Hematopoietic multipotent progenitor cell treated with erythropoietin and hydrocortisone succinate and interleukin-3 and kit ligand, for 4 days (in vitro differentiated cells): Measurements from ENCODE around the gene SLC9A3.
"Not testable (repeated sequence)": the region's sequence is repeated elsewhere in the genome, so short reads cannot be mapped to it uniquely, and the experiment has no call there.

Experiments used
- DNase-seq: peaks from one replicate; pipeline ENCODE4 v3.0.0-alpha.2; 2015

SLC9A3 gene

GRCh38 chr5:523441-524222 lies 617 bp downstream of the SLC9A3 start:
- peak; percentile 19 for DNase-seq

DNA sequence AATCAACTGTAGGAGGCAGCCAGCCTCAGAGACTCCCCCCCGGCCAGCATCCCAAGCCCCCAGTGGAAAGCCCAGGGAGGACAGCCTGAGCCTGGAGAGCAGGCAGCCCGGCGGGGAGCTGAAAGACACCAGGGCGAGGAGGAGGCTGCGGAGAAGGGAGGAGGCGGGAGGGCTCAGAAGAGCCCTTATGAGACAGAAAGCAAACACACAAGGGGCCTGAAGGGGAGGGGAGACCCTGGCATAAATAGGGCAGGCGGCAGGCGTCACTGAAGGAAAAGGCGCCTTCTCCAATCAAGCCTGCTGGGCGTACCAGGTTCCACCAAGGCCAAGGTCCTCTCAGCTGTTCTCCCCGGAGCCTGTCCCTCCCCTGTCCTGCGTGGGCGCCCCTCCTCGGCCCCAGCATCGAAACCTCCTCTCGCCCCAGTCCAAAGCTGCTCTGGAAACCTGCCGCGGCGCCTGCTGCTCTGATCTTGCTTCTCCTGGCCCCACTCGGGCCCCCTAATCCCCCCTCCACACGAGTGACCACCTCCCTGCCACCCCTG lies 1.3 kb downstream of the SLC9A3 start:
- peak; percentile 21 for DNase-seq

GRCh38 chr5:522116-522515 lies 2.1 kb downstream of the SLC9A3 start:
- no peak for DNase-seq

GRCh38 chr5:521680-522079 lies 2.6 kb downstream of the SLC9A3 start:
- DNase-seq, result no peak

GRCh38 chr5:520850-521226 lies 3.4 kb downstream of the SLC9A3 start:
- DNase-seq, result no peak

DNA sequence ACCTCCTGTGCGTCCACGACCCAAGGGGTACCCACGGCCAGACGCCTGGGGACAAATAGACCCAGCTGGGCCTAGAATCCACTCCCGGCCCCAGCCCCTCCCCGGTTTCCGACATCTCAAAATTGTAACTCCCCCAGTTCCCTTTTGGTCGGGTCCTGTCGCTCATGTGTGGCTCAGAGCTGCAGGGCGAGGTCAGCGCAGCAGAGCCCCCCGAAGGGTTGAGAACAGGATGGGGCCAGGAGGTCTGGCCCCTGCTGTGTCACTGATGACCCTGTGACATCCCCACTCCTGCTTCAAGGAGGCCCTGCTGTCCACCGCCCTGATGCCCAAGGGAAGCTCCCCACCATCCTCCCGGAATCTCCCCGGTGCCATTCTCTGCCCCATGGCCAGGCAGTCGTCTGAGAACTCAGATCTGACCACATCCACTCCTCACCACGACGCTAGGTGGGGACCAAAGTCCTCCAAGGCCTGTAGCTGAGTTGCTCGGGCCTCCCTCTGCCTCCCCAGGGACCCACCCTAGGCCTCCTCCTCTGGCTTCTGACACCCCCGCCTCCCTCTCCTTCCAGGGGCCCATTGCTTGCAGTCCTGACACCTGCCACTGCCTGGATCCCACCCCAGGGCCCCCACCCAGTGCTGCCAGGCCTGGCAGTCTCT lies 3.9 kb downstream of the SLC9A3 start:
- no peak for DNase-seq

DNA sequence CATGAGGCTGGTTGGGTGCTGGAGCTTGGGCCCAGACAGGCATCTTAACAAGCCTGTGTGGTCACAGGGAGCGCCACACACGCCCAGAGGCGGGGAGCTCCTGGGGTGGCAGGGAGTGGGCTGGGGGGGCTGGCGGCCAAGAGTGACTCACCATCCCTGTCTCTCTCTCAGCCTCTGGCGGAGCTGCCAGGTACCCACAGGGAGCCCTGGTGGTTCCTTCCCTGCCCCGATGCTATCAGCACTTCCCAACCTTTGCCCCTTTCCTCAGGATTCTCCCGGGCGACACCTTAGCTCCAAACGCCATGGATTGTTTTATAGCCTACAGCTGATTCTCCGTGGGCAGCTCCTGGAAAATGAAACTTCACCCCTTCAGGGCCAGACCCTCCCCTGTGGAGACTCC lies 5.5 kb downstream of the SLC9A3 start:
- DNase-seq, result peak; percentile 27

- DNase-seq, result no peak
Observed at GRCh38 chr5:517535-518100, 6.6 kb downstream of the SLC9A3 start.

DNA sequence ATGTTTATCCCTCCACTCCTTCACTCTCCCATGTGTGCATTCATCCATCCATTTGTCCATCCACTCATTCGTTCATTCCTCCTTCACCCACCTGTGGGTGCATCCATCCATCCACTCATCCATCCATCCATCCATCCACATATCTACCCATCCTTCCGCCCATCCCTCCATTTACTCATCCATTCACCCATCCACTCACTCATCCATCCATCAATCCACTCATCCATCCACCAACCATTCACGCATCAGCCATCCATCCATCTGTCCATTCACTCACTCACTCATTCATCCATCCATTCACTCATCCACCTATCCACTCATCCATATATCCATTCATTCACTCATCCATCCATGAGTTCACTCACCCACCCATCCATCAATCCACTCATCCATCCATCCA lies 7.3 kb downstream of the SLC9A3 start:
- DNase-seq, result no peak

DNA sequence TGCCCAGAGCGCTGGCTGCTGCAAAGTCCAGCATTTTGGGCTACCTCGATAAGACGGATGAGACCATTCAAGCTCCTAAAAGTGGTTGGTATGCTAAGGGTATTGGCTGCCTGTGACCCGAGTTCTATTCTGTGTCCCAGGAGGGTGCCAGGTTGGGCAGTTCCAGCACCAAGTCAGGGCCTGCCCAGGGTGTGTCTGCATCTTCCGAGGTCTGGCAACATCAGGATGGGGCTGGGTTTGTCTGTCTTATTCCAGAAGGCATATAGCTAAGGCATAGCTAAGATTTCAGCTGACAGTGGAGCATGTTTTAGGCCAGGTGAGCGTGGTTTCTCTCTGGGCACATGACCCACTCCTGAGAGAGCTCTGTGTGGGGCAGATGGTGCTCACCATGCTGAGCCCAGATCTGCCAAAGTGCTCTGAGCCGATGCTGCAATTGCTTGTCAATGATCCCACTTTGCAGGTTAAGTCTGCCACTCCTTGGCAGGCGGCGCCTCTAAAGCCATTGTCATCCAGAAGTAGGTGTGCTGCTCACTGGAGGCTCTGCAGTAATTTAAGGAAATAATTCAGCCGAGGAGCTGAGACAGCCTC lies 7.8 kb downstream of the SLC9A3 start:
- no peak for DNase-seq

- no peak for DNase-seq
Observed at GRCh38 chr5:515273-515836, 8.9 kb downstream of the SLC9A3 start.

DNA sequence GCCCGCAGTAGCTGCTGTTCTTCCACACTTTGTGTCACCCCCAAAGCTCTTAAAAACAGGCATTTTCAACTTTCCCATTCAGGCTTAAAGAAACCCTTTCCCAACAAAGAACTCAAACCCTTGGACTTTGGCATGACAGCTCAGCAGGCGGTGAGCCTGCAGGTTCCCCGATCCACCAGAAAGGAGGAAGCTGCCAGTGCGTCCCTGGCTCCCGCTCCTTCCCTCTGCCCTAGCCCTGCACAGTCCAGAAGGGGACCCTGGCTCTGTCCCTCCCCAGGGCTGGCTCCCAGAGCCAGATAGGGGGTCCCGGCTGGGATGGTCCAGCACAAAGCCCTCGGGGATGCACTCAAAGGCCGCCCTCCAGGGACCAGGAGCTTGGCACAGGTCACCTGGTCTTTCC lies 9.6 kb downstream of the SLC9A3 start:
- DNase-seq, result no peak

- DNase-seq, result no peak
Observed at GRCh38 chr5:514101-514485, 10.2 kb downstream of the SLC9A3 start.

DNA sequence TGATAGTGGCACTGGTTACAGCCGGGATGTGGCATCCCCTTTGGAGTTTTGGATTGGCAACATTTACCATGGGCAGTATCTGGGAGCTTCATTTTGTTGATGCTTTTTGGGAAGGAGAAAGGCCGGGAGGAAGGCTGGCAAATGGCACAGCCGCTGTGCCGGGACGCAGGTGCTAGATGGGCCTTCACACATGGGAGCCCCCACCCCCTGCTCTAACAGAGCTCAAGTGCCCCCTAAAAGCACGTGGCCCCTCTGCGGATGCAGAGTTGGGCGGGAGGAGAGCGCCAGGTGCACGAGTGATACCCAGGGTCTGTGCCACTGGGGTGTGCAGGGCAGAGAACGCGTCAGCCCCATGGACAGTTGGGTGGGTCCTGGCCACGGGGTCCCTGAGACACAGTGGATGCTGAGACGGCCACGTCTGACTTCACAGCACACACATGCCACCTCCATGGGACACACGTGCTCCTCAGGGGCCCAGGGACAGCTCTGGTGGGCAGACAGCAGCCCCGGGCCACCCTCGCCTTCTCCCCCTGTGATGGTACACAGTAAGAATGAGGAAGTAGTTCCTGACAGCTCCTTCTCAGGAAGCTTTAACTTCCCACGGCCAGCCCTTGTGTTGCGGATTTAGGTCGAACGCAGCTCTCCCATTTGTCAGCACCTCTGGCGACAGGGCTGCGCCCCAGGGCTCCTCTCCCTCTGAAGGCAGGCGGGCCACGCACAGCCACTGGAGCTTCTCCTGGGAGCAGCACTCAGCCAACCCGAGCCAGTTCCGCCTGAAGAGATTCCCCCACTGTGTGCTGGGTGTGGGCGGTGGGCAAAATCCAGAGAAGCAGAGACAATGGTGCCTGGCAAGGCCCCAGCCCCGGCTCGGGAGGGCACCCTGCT lies 10.8 kb downstream of the SLC9A3 start:
- DNase-seq, result no peak

- no peak for DNase-seq
Observed at GRCh38 chr5:511476-511875, 12.8 kb downstream of the SLC9A3 start.

DNA sequence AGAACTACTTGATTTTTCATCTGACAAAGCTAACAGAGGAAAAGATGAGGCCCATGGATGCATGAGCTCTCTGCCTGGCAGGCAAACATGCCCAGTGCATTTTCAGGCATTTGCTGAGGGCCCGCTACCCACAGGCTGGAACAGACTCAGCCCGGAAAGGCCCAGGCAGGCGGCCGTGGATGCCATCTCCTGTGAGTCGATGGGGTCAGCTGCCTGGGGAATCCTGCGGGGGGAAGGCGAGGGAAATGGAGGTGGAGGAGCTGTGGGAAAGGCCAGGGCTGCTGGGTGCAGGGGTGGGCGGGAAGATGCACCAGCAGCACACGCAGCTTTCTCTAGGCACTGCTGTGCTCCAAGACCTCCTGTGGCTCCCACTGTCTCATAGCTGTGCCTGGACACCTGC lies 13.7 kb downstream of the SLC9A3 start:
- DNase-seq, result no peak

- DNase-seq, result no peak
Observed at GRCh38 chr5:509611-510185, 14.6 kb downstream of the SLC9A3 start.

DNA sequence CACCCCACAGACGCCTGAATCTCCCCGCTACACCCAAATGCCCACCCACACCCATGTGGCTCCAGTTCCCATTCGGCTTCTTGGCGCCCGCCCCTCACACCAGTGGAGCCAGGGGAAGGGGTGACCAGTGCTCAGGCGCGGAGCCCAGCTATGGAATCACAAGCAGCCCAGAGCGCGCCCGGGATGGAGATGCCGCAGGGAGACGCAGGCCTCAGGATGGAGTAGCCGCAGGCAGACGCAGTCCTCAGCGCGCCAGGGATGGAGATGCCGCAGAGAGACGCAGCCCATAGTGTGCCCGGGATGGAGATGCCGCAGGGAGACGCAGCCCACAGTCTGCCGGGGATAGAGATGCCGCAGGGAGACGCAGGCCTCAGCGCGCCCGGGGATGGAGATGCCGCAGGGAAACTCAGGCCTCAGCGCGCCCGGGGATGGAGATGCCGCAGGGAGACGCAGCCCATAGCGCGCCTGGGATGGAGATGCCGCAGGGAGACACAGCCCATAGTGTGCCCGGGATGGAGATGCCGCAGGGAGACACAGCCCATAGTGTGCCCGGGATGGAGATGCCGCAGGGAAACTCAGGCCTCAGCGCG lies 16.2 kb downstream of the SLC9A3 start:
- not testable (repeated sequence) for DNase-seq

GRCh38 chr5:505951-506525 lies 18.2 kb downstream of the SLC9A3 start:
- no peak for DNase-seq

DNA sequence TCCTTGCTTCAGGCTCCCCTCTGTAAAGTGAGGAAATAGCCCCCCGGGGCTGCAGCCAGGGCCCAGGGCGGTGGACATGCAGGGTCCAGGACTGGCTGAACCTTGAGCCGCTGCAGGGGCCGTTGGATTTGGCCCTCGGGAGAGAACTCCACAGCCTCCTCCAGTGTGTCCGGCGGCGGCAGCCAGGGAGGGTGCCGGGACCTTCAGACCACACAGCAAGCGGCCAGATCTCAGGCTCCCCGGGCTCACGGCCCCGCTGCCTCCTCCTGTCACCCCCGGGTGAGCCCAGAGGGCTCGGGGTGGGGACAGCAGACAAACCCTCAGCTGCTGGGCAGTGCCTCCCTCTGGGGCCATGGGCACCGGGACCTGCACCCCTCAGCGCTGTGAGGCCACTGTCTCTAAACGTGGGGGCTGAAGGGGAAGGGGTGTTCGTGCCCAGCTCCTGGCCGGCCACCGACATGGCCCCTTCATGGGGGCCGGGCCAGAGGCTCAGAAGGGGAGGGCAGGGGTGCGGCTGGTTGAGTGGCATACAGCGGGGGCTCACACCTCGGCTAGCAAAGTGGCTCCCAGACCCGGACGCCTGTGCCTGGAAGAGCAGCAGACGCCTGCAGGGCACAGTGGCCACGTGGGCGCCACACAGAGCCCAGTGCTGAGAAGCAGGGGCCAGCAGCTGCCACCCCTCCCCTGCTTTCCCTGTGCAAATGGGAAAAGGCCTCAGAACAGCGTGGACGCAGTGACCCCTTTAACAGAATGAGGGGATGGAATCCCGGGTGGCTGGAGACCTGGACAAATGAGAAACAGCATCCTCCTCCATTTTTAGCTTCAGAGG lies 19.7 kb downstream of the SLC9A3 start:
- no peak for DNase-seq
